C4-2B (cell line): Measurements from ENCODE around the gene SORCS2.

Experiments used
- H3K27ac ChIP-seq: fragments of 450-650 bp; 2 replicates; pipeline ENCODE4 v1.5.1; 2017
- CTCF ChIP-seq: fragments of 450-650 bp; conservative IDR thresholded peaks from 2 replicates; pipeline ENCODE4 v1.5.1; 2017; ENCODE audit warnings: mild to moderate bottlenecking
- ZFX ChIP-seq: fragments of 450-650 bp; IDR thresholded peaks from 2 replicates; pipeline ENCODE4 v1.6.1; 2017

SORCS2 gene

GRCh38 chr4:7336732-7337131 is 144.4 kb downstream of the SORCS2 start:
- no peak overlapping the region for H3K27ac ChIP-seq
- no peak for TF ChIP-seq ZFX

DNA sequence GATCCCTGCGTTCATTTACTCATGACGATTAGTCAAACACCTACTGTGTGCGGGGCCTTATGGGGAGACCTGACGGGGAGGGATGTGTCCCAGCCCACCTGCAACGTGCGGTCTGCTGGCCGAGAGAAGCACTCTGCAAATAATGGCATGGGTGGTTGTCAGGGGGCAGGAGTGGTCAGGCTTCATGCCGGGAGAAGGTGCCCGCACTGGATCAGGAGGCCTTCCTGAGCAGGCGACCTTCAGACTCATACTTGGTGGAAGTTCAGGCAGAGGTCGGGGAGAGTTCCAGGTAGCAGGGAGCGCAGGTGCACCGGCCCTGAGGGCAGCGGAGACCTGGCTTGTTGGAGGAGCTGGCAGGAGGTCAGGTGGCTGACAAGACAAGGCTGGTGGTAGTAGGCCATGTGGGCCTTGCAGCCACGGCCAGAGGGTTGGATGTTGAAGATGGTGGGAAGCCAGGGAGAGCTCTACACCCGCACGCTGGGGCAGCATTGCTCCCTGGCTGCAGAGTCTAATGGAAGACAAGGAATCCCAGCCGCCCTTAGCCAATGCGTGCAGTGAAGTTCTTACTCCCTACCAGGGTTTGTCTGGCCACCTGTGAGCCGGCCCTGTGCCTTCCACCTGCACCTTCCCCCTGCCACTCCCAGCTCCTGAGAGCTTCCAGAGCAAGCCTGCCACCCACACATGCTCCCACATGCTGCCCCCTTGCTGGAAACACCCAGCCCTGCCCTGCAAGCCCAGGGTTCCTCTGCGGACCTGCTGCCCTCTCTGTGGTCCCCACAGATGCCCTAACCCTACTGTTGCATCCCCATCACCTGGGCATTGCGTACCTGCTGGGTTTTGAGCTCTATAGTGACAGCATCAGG is 145.1 kb downstream of the SORCS2 start:
- no peak overlapping the region for H3K27ac ChIP-seq
- no peak for TF ChIP-seq CTCF
- no peak for TF ChIP-seq ZFX

- TF ChIP-seq CTCF (no peak), ZFX (no peak)
- H3K27ac ChIP-seq = no peak overlapping the region
Observed at GRCh38 chr4:7338059-7338452, 145.7 kb downstream of the SORCS2 start.

DNA sequence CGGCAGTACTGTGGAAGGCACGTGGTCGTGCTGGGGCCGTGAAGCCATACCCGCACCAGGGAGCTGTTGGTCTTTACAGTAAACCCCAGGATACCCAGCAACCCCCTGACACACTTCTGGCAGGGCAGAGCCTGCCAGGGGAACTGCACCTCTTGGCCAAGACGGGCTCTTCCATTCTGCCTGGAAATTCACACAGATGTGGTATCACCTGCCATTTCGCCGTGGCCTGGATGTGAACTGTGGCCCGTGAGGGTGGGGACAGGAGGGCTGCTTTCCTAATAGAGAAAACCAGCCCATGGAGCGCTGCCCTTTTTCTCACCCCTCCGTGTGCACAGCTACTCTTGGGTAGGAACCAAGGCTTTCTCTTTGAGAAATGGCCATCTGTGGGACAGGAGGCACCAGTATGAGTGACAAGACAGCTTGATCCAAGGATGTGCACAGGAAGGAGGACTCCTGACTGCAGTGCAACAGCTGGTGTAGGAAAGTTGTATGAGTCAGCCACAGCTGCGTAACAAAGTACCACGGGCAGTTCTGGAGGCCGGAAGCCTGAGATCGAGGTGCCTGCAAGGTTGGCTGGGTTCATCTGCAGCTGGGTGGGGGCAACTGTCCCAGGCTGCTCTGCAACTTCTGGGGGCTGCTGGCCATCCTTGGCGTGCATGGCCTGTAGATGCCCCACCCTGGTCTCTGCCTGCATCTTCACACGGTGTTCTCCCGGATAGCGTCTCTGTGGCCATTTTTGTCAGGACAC is 146.7 kb downstream of the SORCS2 start:
- TF ChIP-seq ZFX (no peak), CTCF (no peak)
- no peak overlapping the region for H3K27ac ChIP-seq

DNA sequence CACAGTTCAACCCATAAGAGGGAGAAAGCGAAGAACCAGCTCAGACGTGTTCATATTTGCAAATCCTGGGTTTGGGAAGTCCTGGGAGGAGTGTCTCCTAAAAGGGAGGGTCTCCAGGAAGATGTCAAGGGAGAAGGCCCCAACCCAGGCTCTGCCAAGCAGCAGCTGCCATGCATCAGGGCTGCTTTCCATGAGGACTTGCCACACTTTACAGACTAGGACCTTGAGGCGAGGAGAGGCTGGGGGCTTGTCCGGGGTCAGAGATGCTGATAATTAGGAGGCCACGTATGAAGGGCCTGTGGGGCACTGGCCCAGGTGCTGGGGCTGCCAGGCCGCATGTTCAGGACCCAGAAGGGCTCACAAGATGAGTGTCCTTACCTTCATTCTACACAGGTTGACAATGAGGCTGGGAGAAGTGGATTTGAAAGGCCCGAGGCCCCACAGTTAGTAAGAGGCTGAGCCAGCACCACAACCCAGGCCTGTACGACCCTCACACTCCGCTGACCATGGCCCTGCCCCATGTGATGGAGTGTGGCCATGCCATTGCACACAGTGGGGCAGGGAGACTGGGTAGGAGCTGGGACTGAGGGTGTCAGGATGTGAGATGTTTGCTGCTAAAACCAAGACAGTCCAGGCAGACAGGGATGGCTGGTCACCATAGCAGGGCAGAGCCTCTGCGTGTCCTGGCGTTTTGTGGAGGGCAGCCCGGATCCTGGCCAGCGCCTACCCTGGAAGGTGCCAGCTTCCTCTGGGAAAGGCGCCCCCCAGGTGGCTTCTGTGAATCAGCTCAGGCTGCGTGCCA is 147.6 kb downstream of the SORCS2 start:
- TF ChIP-seq ZFX (no peak), CTCF (no peak)
- no peak overlapping the region for H3K27ac ChIP-seq

GRCh38 chr4:7340553-7341433 is 148.5 kb downstream of the SORCS2 start:
- TF ChIP-seq CTCF (no peak), ZFX (no peak)

More at GRCh38 chr4:7340553-7341433, 148.5 kb downstream of the SORCS2 start:
- H3K27ac ChIP-seq = no peak overlapping the region
